GM12891 (cell line): ENCODE results near the gene TRDMT1.

Experiments
- DNase-seq: peaks from one replicate; pipeline ENCODE4 v3.0.0; 2011; ENCODE audit warnings: low spot score; ENCODE audit not compliant: insufficient read length
- FAIRE-seq: peaks from 2 replicates; lab custom pipeline; 2011; peaks lifted over from hg19 to GRCh38; lab: Jason Lieb, UNC
- PAX5 ChIP-seq: IDR thresholded peaks from 2 replicates; pipeline ENCODE4 v1.6.1; 2011; ENCODE audit warnings: low read length, moderate library complexity, mild to moderate bottlenecking; ENCODE audit not compliant: insufficient read depth, severe bottlenecking
- POLR2A ChIP-seq: IDR thresholded peaks from 2 replicates; pipeline ENCODE4 v1.6.1; 2011; ENCODE audit warnings: low read depth, low read length, control low read depth
- POLR2AphosphoS5 ChIP-seq: IDR thresholded peaks from 2 replicates; pipeline ENCODE4 v1.6.1; 2011; ENCODE audit warnings: low read depth, low read length, control low read depth
- POU2F2 ChIP-seq: IDR thresholded peaks from 2 replicates; pipeline ENCODE4 v1.6.1; 2011; ENCODE audit warnings: low read depth, mild to moderate bottlenecking, control low read depth, low read length, moderate library complexity
- SPI1 ChIP-seq: IDR thresholded peaks from 2 replicates; pipeline ENCODE4 v1.6.1; 2011; ENCODE audit warnings: low read depth, low read length, control low read depth
- TAF1 ChIP-seq: IDR thresholded peaks from 2 replicates; pipeline ENCODE4 v1.6.1; 2011; ENCODE audit warnings: low read depth, low read length, control low read depth

Gene TRDMT1

DNA sequence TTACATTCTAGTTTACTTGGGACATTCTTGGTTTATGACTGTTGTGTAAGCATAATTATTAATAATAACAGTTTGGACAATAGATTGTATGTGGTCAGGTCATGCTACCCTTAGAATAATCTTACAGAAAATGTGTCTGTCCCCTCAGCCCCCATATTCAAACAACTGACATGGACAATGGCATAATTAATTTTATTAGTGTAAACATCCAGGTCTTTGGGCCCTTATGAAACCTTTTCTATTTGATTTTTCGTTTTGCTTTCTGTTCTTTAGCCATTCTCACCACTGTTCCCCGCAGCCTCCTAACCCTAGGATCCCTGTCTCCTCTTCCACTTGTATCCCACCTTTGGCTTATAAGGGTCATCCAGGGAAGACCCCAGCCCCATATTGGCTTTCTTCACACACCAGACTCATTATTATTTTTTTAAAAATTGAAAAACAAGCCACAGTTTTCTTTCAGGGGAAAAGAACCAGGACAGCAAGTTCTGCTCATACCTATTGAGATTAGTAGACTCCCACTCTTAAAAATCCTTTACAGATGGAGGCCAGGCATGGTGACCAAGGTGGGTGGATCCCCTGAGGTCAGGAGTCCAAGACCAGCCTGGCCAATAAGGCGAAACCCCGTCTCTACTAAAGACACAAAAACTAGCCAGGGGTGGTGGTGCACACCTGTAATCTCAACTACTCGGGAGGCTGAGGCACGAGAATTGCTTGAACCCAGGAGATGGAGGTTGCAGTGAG lies 38.0 kb upstream of the TRDMT1 start:
- FAIRE-seq (no peak), DNase-seq (no peak)
- TF ChIP-seq SPI1 (no peak), POLR2AphosphoS5 (no peak), PAX5 (no peak), TAF1 (no peak), POU2F2 (no peak), POLR2A (no peak)

DNA sequence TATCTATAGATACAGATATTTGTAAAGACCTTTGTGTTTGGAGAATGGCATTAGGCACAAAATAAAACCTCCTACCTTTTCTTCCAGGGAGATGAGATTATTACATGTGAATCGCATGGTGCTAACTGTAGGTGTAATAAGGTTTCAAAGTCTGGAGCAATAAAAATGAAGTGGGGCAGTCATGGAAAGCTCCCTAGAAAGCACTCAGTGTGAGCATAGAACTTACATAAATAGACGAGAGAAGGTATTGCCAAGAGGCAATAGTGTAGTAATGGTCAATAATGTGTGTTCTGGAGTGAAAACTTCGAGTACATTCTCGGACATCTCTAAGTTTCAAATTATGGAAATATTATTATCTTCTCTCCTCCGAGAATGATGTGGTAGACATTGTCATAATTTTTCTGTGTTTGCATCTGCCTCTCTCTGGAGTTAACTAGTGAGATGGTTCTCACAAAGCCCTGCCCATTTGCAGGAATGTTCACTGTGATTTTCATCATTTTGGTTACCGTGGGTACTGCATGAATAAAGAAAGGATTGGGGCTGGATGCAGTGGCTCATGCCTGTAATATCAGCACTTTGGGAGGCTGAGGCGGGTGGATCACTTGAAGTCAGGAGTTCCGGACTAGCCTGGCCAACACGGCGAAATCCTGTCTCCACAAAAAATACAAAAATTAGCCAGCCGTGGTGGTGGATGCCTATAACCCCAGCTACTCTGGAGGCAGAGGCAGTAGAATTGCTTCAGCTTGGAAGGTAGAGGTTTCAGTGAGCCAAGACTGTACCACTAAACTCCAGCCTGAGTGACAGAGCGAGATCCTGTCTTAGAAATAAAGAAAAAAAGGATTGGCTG lies 37.2 kb upstream of the TRDMT1 start:
- FAIRE-seq = no peak
- DNase-seq = no peak
- no peak for TF ChIP-seq PAX5
- no peak for TF ChIP-seq SPI1
- TF ChIP-seq POU2F2 = no peak
- no peak for TF ChIP-seq TAF1
- TF ChIP-seq POLR2A = no peak
- TF ChIP-seq POLR2AphosphoS5 = no peak

DNA sequence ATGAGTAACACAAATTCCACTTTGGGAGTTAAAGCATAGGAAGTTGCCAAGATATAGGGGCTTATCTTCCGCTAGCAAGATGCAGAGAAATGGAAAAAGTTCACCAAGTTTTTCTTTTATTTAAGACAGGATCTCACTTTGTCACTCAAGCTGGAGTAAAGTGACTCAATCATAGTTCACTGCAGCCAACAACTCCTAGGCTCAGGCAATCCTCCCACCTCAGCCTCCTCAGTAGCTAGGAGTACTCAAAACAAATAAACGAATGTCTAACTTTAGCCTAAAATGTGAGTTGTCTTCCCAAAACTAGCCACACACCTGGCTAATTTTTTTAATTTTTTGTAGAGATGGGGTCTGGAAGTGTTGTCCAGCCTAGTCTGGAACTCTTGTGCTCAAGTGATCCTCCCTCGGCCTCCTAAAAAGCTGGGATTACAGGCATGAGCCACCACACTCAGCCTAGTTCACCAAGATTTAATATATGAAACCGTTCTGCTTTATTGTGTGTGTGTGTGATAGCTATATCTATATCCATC lies 36.5 kb upstream of the TRDMT1 start:
- no peak for DNase-seq
- no peak for TF ChIP-seq PAX5
- TF ChIP-seq POLR2A = no peak
- TF ChIP-seq SPI1 = no peak
- no peak for TF ChIP-seq TAF1
- no peak for TF ChIP-seq POU2F2
- TF ChIP-seq POLR2AphosphoS5 = no peak
- no peak for FAIRE-seq

DNA sequence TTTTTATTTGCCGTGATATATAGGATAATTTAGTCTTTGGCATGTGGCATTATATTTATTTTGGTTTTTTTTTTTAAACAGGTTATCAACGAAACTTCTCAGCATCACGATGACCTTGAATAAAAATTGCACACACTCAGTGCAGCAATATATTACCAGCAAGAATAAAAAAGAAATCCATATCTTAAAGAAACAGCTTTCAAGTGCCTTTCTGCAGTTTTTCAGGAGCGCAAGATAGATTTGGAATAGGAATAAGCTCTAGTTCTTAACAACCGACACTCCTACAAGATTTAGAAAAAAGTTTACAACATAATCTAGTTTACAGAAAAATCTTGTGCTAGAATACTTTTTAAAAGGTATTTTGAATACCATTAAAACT lies 35.7 kb upstream of the TRDMT1 start:
- FAIRE-seq (no peak), DNase-seq (no peak)
- TF ChIP-seq POLR2AphosphoS5 = no peak
- no peak for TF ChIP-seq POLR2A
- TF ChIP-seq PAX5 = no peak
- no peak for TF ChIP-seq SPI1
- no peak for TF ChIP-seq TAF1
- TF ChIP-seq POU2F2 = no peak

DNA sequence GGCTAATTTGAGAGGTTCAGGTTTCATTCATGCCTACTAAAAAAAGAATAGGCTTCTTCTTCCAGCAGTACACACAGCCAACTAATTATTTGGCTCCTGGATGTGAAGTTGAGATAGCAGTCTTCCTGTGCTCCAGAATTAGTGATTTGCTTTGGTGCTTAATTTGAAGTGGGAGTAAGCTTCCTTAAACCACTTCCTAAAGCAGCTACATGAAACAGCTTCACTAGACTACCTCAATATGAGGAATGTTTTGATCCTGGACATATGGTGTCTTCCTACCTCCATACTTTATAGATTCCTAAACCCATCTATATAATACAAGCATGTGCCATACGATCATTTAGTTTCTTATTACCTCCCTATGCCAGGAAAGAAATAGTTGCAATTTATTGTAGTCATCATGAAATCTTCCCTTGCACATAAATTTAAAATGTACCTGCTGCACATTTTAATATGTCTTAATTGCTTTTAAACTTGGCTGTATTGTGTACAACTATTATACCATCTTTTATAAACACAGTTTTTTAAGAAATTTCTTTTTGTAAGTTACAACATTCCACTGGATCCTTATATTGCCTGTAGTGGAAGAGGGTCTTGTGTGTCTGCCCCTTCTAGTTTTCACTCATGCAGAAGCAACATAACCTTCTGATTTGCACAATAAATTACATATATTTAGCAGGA lies 35.1 kb upstream of the TRDMT1 start:
- DNase-seq = no peak
- no peak for FAIRE-seq
- TF ChIP-seq POU2F2 = no peak
- TF ChIP-seq POLR2A = no peak
- no peak for TF ChIP-seq POLR2AphosphoS5
- no peak for TF ChIP-seq PAX5
- no peak for TF ChIP-seq TAF1
- no peak for TF ChIP-seq SPI1

DNA sequence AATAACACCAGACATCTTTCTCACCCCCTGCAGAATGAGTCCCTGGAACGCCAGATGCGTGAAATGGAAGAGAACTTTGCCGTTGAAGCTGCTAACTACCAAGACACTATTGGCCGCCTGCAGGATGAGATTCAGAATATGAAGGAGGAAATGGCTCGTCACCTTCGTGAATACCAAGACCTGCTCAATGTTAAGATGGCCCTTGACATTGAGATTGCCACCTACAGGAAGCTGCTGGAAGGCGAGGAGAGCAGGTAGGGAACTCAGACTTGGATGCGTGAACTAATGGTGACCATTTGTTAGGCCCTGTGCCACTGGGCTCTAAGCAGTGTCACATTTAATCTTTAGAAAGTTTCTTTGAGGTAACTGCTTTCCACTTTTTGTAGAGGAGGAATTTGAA lies 33.7 kb upstream of the TRDMT1 start:
- DNase-seq (no peak), FAIRE-seq (no peak)
- TF ChIP-seq TAF1 = no peak
- no peak for TF ChIP-seq POU2F2
- TF ChIP-seq PAX5 = no peak
- TF ChIP-seq SPI1 = no peak
- TF ChIP-seq POLR2A = no peak
- TF ChIP-seq POLR2AphosphoS5 = no peak

DNA sequence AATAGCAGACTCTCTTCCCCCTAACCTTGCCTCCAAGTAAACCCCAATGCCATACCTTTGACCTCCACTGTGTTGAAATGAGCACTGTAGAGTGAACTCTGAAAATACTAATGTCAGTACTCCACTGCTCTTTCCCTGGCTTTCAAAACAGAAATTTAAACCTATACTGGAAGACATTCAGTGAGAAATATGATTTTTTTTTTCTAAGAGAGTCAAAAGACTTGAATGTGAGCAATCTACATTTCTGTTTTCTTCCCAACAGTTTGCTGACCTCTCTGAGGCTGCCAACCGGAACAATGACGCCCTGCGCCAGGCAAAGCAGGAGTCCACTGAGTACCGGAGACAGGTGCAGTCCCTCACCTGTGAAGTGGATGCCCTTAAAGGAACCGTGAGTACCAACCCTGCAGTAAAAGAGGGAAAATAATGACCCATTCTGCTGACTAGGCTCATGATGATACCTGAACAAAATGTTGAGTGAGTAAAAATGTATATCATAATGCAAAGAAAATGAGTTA lies 33.0 kb upstream of the TRDMT1 start:
- TF ChIP-seq SPI1 = no peak
- no peak for TF ChIP-seq TAF1
- no peak for TF ChIP-seq POLR2AphosphoS5
- no peak for TF ChIP-seq POLR2A
- FAIRE-seq = no peak
- DNase-seq = no peak

DNA sequence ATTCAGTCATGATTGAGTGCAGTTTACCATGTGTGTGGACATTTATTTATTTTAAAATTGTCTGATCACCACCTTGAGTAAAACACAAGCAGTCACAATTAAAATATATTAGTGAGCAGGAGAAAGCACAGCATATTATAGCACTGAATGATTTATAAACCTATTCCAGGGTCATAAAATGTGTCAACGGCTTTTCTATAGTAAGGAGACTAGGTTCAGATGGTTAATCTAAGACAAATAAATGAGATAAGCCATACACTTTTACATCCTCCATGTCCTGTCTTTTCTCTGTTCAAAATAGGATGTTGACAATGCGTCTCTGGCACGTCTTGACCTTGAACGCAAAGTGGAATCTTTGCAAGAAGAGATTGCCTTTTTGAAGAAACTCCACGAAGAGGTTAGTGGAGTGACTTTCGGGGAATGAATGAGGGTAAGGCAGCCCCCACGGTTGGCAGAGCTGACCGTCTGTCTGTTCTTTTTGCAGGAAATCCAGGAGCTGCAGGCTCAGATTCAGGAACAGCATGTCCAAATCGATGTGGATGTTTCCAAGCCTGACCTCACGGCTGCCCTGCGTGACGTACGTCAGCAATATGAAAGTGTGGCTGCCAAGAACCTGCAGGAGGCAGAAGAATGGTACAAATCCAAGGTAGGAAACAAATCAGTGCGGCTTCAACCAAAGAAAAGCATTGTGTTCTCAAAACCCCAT lies 32.0 kb upstream of the TRDMT1 start:
- TF ChIP-seq POU2F2 (no peak), POLR2A (no peak), PAX5 (no peak), POLR2AphosphoS5 (no peak), SPI1 (no peak), TAF1 (no peak)
- DNase-seq (no peak), FAIRE-seq (no peak)
